GM12878 (cell line): Measurements from ENCODE around the gene FCGR2B. TPM values are rescaled to one million over a fixed set of nuclear protein-coding genes. Genes with fewer than 3 reads are reported as not detected.

Experiments
- ATAC-seq: fragments of 200-7000 bp; cut with Tn5 transposase; 3 replicates; pipeline ENCODE4 v1.9.1; 2020; ENCODE audit warnings: mild to moderate bottlenecking, moderate library complexity
- BruUV-seq: library from RNA; stranded (reverse); fragments of 400-500 nt; replicated peaks from 2 replicates; lab custom pipeline; 2021; lab: Mats Ljungman, UMichigan
- CTCF ChIA-PET: fragments of 300-600 bp; sonication (Branson Sonifier 250); formaldehyde crosslinking; extraction: SDS; loops from one replicate; lab custom pipeline; 2021; ENCODE audit warnings: inconsistent platforms; lab: Yijun Ruan, JAX
- POLR2A ChIA-PET: fragments of 350-600 bp; formaldehyde crosslinking; extraction: SDS; loops from one replicate; lab custom pipeline; 2021; ENCODE audit warnings: inconsistent platforms; lab: Charles Lee
- RAD21 ChIA-PET: fragments of 300-600 bp; sonication (Branson Sonifier 250); formaldehyde crosslinking; loops from one replicate; lab custom pipeline; 2023; ENCODE audit warnings: antibody characterized with exemption; ENCODE audit not compliant: unreplicated experiment; lab: Charles Lee
- SMC1A ChIA-PET: fragments of 300-600 bp; sonication (Branson Sonifier 250); formaldehyde crosslinking; loops from one replicate; lab custom pipeline; 2023; ENCODE audit not compliant: unreplicated experiment, uncharacterized antibody; lab: Charles Lee
- DNase-seq: peaks from one replicate; pipeline ENCODE4 v3.0.0-alpha.2; 2011; ENCODE audit warnings: low read depth, low spot score
- FAIRE-seq: peaks from 3 replicates; lab custom pipeline; 2011; peaks lifted over from hg19 to GRCh38; lab: Jason Lieb, UNC
- H2AFZ ChIP-seq: 2 replicates; pipeline ENCODE4 v1.6.0; 2011; ENCODE audit warnings: low read depth, low read length, control low read depth; ENCODE audit not compliant: control insufficient read depth
- H3K27ac ChIP-seq: 2 replicates; pipeline ENCODE4 v1.5.1; 2011; ENCODE audit warnings: control low read depth; ENCODE audit not compliant: control insufficient read depth, insufficient read depth
- H3K27me3 ChIP-seq, 2 experiments: replicated peaks in 1 of 2; 2 replicates each; pipeline versions ENCODE4 v1.6.0 to v1.6.1; 2011; ENCODE audit warnings: low read length in 1 of 2; ENCODE audit not compliant: control insufficient read depth in 2 of 2, insufficient read depth in 2 of 2
- H3K36me3 ChIP-seq, 2 experiments: 2 replicates each; pipeline ENCODE4 v1.5.1; 2011; ENCODE audit warnings: low read length in 1 of 2; ENCODE audit not compliant: control insufficient read depth in 2 of 2, insufficient read depth in 2 of 2
- H3K4me1 ChIP-seq: 2 replicates; pipeline ENCODE4 v1.6.1; 2011; ENCODE audit warnings: mild to moderate bottlenecking, low read length, moderate library complexity, mixed read lengths; ENCODE audit not compliant: control insufficient read depth, insufficient read depth
- H3K4me2 ChIP-seq: 2 replicates; pipeline ENCODE4 v1.6.0; 2011; ENCODE audit warnings: control low read depth; ENCODE audit not compliant: control insufficient read depth, insufficient read depth
- H3K4me3 ChIP-seq: fragments of 200-600 bp; sonication (generic); 2 replicates; pipeline ENCODE4 v1.5.1; 2016
- H3K79me2 ChIP-seq: 2 replicates; pipeline ENCODE4 v1.6.0; 2011; ENCODE audit warnings: low read length; ENCODE audit not compliant: control insufficient read depth, insufficient read depth
- H3K9ac ChIP-seq: 2 replicates; pipeline ENCODE4 v1.8.0; 2011; ENCODE audit warnings: low read length, control low read depth, mixed read lengths; ENCODE audit not compliant: control insufficient read depth, insufficient read depth
- H3K9me3 ChIP-seq: replicated peaks from 3 replicates; pipeline ENCODE4 v1.5.1; 2011; ENCODE audit warnings: mild to moderate bottlenecking, low read length; ENCODE audit not compliant: control insufficient read depth, insufficient read depth
- H4K20me1 ChIP-seq: 2 replicates; pipeline ENCODE4 v1.6.0; 2011; ENCODE audit not compliant: control insufficient read depth, insufficient read depth
- ASH2L ChIP-seq: fragments of 300-600, 200-600 bp; sonication (generic); IDR thresholded peaks from 2 replicates; pipeline ENCODE4 v1.6.1; 2017; ENCODE audit warnings: low read depth, mild to moderate bottlenecking, borderline replicate concordance
- CHD2 ChIP-seq: IDR thresholded peaks from 2 replicates; pipeline ENCODE4 v1.6.1; 2011; ENCODE audit warnings: low read depth, low read length, improper control_type of control experiment, borderline replicate concordance
- E2F4 ChIP-seq: IDR thresholded peaks from 2 replicates; pipeline ENCODE4 v1.6.1; 2012; ENCODE audit warnings: low read depth, low read length, improper control_type of control experiment
- EED ChIP-seq: sonication (generic); IDR thresholded peaks from 2 replicates; pipeline ENCODE4 v1.6.1; 2016; ENCODE audit warnings: antibody characterized with exemption, low read depth
- FOS ChIP-seq: IDR thresholded peaks from 3 replicates; pipeline ENCODE4 v1.6.1; 2011; ENCODE audit warnings: borderline replicate concordance; ENCODE audit not compliant: insufficient read length; ENCODE audit errors: extremely low read depth
- HCFC1 ChIP-seq: fragments of 150-350 bp; IDR thresholded peaks from 2 replicates; pipeline ENCODE4 v1.6.1; 2014; ENCODE audit warnings: low read length
- POLR2AphosphoS2 ChIP-seq: IDR thresholded peaks from 2 replicates; pipeline ENCODE4 v1.6.1; 2011; ENCODE audit warnings: low read depth, mild to moderate bottlenecking, low read length, improper control_type of control experiment, moderate library complexity
- RAD51 ChIP-seq: fragments of 450-650 bp; IDR thresholded peaks from 2 replicates; pipeline ENCODE4 v1.6.1; 2016; ENCODE audit warnings: moderate library complexity, mild to moderate bottlenecking, inconsistent platforms
- RB1 ChIP-seq: fragments of 450-650 bp; formaldehyde crosslinking; IDR thresholded peaks from 2 replicates; pipeline ENCODE4 v1.6.1; 2017; ENCODE audit warnings: mild to moderate bottlenecking, borderline replicate concordance
- RFX5 ChIP-seq: IDR thresholded peaks from 2 replicates; pipeline ENCODE4 v1.6.1; 2011; ENCODE audit warnings: low read depth, low read length, improper control_type of control experiment
- SMARCA5 ChIP-seq: fragments of 450-650 bp; IDR thresholded peaks from 2 replicates; pipeline ENCODE4 v1.6.1; 2017; ENCODE audit warnings: mild to moderate bottlenecking
- SUZ12 ChIP-seq: fragments of 200-600 bp; sonication (generic); IDR thresholded peaks from one replicate; pipeline ENCODE4 v1.6.1; 2018; ENCODE audit warnings: antibody characterized with exemption, mild to moderate bottlenecking; ENCODE audit not compliant: unreplicated experiment
- YBX1 ChIP-seq: fragments of 450-650 bp; IDR thresholded peaks from 2 replicates; pipeline ENCODE4 v1.6.1; 2016; ENCODE audit warnings: antibody characterized with exemption
- ZBTB33 ChIP-seq: fragments of 450-650 bp; IDR thresholded peaks from 2 replicates; pipeline ENCODE4 v1.6.1; 2017; ENCODE audit warnings: mild to moderate bottlenecking
- ZNF622 ChIP-seq: fragments of 450-650 bp; IDR thresholded peaks from 2 replicates; pipeline ENCODE4 v1.6.1; 2017; ENCODE audit warnings: mild to moderate bottlenecking, inconsistent platforms
- WGBS: methylation state at CpG from one replicate; pipeline ENCODE4 v1.1.6; 2016; ENCODE audit warnings: low lambda C conversion rate; ENCODE audit not compliant: insufficient replicate concordance, insufficient coverage; ENCODE audit errors: missing lambda C conversion rate; 5-methylcytosine and 5-hydroxymethylcytosine counted together
- in situ Hi-C: fragments of 300-500 bp; cut with MboI; formaldehyde crosslinking; loops from 9 replicates; pipeline ENCODE4 v1.14.3; 2018; ENCODE audit warnings: mixed read lengths
- intact Hi-C: fragments of 100-400 bp; cut with micrococcal nuclease; formaldehyde crosslinking; loops from one replicate; pipeline ENCODE4 v1.14.2; 2022; ENCODE audit not compliant: unreplicated experiment
- polyA plus RNA-seq, 11 experiments: library from polyadenylated mRNA; depleted of rRNA in 4 of 11; unstranded in 6 of 11; stranded (reverse) in 5 of 11; fragments of >200 nt; fragmentation: Nextera tagmentation in 4 of 11; fragmentation: Illumina TruSeq in 1 of 11; extraction: Ambion mirVana in 4 of 11; extraction: Trizol in 1 of 11; gene quantifications; 1 replicate in 1 of 11; 2 replicates in 10 of 11; pipeline versions ENCODE4 v1.2.1 to v1.2.3, GENCODE V29; 2011 to 2016; ENCODE audit warnings: inconsistent platforms in 2 of 11, missing spikeins in 2 of 11, low read depth in 1 of 11
- total RNA-seq, 4 experiments: library from RNA; depleted of rRNA in 3 of 4; stranded (reverse); fragments of >200 nt in 3 of 4; fragmentation: Illumina TruSeq in 1 of 4; extraction: Trizol in 1 of 4; gene quantifications; 2 replicates each; pipeline versions ENCODE4 v1.2.1 to v1.2.3, GENCODE V29; 2013 to 2021

Gene FCGR2B
- total and polyA plus RNA-seq, 10 of the 15 experiments (the other 5 are each of a cell fraction or from before 2014, with no cell fraction given) = 76.6 to 216 (median 108) TPM

GRCh38 chr1:161678500-161678899 lies 15.6 kb downstream of the FCGR2B start:
- no peak overlapping the region for H3K4me2 ChIP-seq
- no peaks in the 10 kb centered on the region for H4K20me1 ChIP-seq
- H3K9me3 ChIP-seq = no peaks in the 10 kb centered on the region
- intact Hi-C loops (no loop called here), in situ Hi-C loops (no loop called here)
- no peak overlapping the region for H3K9ac ChIP-seq
- TF ChIP-seq HCFC1 (no peak), SUZ12 (no peak)
- 95% methylated on average over 3 of the region's 3 CpGs for WGBS
- ChIA-PET POLR2A (no interaction called here), RAD21 (no interaction called here), CTCF (no interaction called here), SMC1A (no interaction called here)
- DNase-seq (no peak), FAIRE-seq (no peak), ATAC-seq (no peak)
- no TSS peak for BruUV-seq
- no peak overlapping the region for H2AFZ ChIP-seq
- H3K4me3 ChIP-seq = no peak overlapping the region
- no peaks in the 10 kb centered on the region for H3K4me1 ChIP-seq
- H3K79me2 ChIP-seq = no peaks in the 10 kb centered on the region
- peaks cover 0 to 10% of the 10 kb centered on the region in 2 experiments; a peak in 2 of 4 replicates for H3K36me3 ChIP-seq
- no peak overlapping the region for H3K27ac ChIP-seq
- no peaks in the 10 kb centered on the region for H3K27me3 ChIP-seq

GRCh38 chr1:161681879-161682278 lies 18.9 kb downstream of the FCGR2B start:
- CTCF ChIA-PET = interaction anchor here (1.2 kb wide), 1 partner anchor 58 kb away, joined by 5 read pairs; no protein-coding TSS in a partner anchor

More at GRCh38 chr1:161681879-161682278, 18.9 kb downstream of the FCGR2B start:
- Histone ChIP-seq H3K27ac (no peak overlapping the region), H3K4me1 (no peaks in the 10 kb centered on the region), H3K4me3 (no peak overlapping the region), H4K20me1 (no peaks in the 10 kb centered on the region), H3K79me2 (no peaks in the 10 kb centered on the region), H3K9me3 (no peaks in the 10 kb centered on the region), H3K36me3 (peaks cover 0 to 8% of the 10 kb centered on the region in 2 experiments; a peak in 2 of 4 replicates), H3K27me3 (no peaks in the 10 kb centered on the region), H3K4me2 (no peak overlapping the region), H2AFZ (no peak overlapping the region), H3K9ac (no peak overlapping the region)
- intact Hi-C loops = no loop called here
- in situ Hi-C loops = no loop called here
- ATAC-seq (no peak), FAIRE-seq (no peak), DNase-seq (no peak)
- POLR2A ChIA-PET = no interaction called here
- SMC1A ChIA-PET = interaction anchor here (0.8 to 2.6 kb wide), 2 partner anchors 8 to 56 kb away, joined by 3 to 11 read pairs; no protein-coding TSS in a partner anchor
- WGBS = 79% methylated on average over 3 of the region's 3 CpGs
- RAD21 ChIA-PET = no interaction called here
- TF ChIP-seq SUZ12 (no peak), ASH2L (no peak), RB1 (no peak), E2F4 (no peak), SMARCA5 (no peak), EED (no peak), POLR2AphosphoS2 (no peak), RFX5 (no peak), ZBTB33 (no peak), ZNF622 (no peak), CHD2 (no peak), YBX1 (no peak), FOS (no peak), RAD51 (no peak)
- no TSS peak for BruUV-seq
